ENCODE measurements around the gene USP49. TPM values are rescaled to one million over a fixed set of nuclear protein-coding genes. Genes with fewer than 3 reads are reported as not detected.

Gene USP49
- total and polyA plus RNA-seq, 10 of the 15 experiments (the other 5 are each of a cell fraction or from before 2014, with no cell fraction given), result 1.0 to 7.7 (median 4.3) TPM

- in situ Hi-C loops (cut with MboI) (no loop called here), intact Hi-C loops (cut with micrococcal nuclease; ENCODE audit: unreplicated experiment) (loop anchor here (2.0 to 5.0 kb wide), 3 partner anchors 43 to 410 kb away; partner anchors contain the start of gene TFEB)
- Histone ChIP-seq H3K4me2 (ENCODE audit: control insufficient read depth, insufficient read depth) (no peak overlapping the region), H3K27me3 (replicated peaks in 1 of 2; ENCODE audit: control insufficient read depth in 2 of 2, insufficient read depth in 2 of 2, low read length in 1 of 2) (no peaks in the 10 kb centered on the region), H3K9ac (ENCODE audit: control insufficient read depth, insufficient read depth, low read length) (no peak overlapping the region), H3K4me3 (no peak overlapping the region), H4K20me1 (ENCODE audit: control insufficient read depth, insufficient read depth) (no peaks in the 10 kb centered on the region), H3K9me3 (replicated peaks; ENCODE audit: control insufficient read depth, insufficient read depth, low read length) (no peaks in the 10 kb centered on the region), H3K4me1 (ENCODE audit: control insufficient read depth, insufficient read depth, low read length) (peaks cover 13% of the 10 kb centered on the region), H3K79me2 (ENCODE audit: control insufficient read depth, insufficient read depth, low read length) (no peaks in the 10 kb centered on the region), H3K36me3 (ENCODE audit: control insufficient read depth in 2 of 2, insufficient read depth in 2 of 2, low read length in 1 of 2) (peaks cover 0 to 3% of the 10 kb centered on the region in 2 experiments; a peak in 1 of 4 replicates), H3K27ac (ENCODE audit: control insufficient read depth, insufficient read depth) (no peak overlapping the region), H2AFZ (ENCODE audit: control insufficient read depth, low read depth, low read length) (no peak overlapping the region)
- ChIA-PET POLR2A (interaction anchor here (0.5 kb wide), 1 partner anchor 87 kb away, joined by 3 read pairs; no protein-coding TSS in a partner anchor), CTCF (interaction anchor here (0.6 to 4.7 kb wide), 10 partner anchors 9 to 471 kb away, joined by 3 to 38 read pairs (median 4); partner anchors contain the start of genes BYSL, MED20 and TOMM6), RAD21 (ENCODE audit: unreplicated experiment) (interaction anchor here (1.2 to 3.2 kb wide), 4 partner anchors 9 to 267 kb away, joined by 3 to 8 read pairs (median 5); no protein-coding TSS in a partner anchor), SMC1A (ENCODE audit: uncharacterized antibody, unreplicated experiment) (interaction anchor here (0.7 to 2.9 kb wide), 7 partner anchors 48 to 269 kb away, joined by 3 to 13 read pairs (median 4); partner anchors contain the start of genes BYSL and MED20)
- WGBS (ENCODE audit: insufficient coverage, insufficient replicate concordance, low lambda C conversion rate, missing lambda C conversion rate), result 81% methylated on average over 5 of the region's 5 CpGs
- no peak for ATAC-seq
- no peak for FAIRE-seq
- no peak for DNase-seq (ENCODE audit: low read depth, low spot score)
- no TSS peak for BruUV-seq (replicated peaks)
- no peak for TF ChIP-seq JUND (IDR thresholded peaks at IDR 0.05; ENCODE audit: low read depth, low read length)
- TF ChIP-seq SREBF2 (IDR thresholded peaks at IDR 0.05; ENCODE audit: low read length), result no peak
- TF ChIP-seq TCF12 (IDR thresholded peaks at IDR 0.05; ENCODE audit: low read depth, low read length), result no peak
- TF ChIP-seq, protein P1, sequence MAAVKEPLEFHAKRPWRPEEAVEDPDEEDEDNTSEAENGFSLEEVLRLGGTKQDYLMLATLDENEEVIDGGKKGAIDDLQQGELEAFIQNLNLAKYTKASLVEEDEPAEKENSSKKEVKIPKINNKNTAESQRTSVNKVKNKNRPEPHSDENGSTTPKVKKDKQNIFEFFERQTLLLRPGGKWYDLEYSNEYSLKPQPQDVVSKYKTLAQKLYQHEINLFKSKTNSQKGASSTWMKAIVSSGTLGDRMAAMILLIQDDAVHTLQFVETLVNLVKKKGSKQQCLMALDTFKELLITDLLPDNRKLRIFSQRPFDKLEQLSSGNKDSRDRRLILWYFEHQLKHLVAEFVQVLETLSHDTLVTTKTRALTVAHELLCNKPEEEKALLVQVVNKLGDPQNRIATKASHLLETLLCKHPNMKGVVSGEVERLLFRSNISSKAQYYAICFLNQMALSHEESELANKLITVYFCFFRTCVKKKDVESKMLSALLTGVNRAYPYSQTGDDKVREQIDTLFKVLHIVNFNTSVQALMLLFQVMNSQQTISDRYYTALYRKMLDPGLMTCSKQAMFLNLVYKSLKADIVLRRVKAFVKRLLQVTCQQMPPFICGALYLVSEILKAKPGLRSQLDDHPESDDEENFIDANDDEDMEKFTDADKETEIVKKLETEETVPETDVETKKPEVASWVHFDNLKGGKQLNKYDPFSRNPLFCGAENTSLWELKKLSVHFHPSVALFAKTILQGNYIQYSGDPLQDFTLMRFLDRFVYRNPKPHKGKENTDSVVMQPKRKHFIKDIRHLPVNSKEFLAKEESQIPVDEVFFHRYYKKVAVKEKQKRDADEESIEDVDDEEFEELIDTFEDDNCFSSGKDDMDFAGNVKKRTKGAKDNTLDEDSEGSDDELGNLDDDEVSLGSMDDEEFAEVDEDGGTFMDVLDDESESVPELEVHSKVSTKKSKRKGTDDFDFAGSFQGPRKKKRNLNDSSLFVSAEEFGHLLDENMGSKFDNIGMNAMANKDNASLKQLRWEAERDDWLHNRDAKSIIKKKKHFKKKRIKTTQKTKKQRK (IDR thresholded peaks at IDR 0.05; ENCODE audit: low read depth, low read length), result no peak
- TF ChIP-seq BCL11A (IDR thresholded peaks at IDR 0.05; ENCODE audit: low read depth, low read length), result no peak
- no peak for TF ChIP-seq CBX5 (IDR thresholded peaks at IDR 0.05; ENCODE audit: low read depth)
- TF ChIP-seq TAF1 (IDR thresholded peaks at IDR 0.05; ENCODE audit: borderline replicate concordance, low read depth, low read length), result no peak
- TF ChIP-seq ZBTB4 (CRISPR knock-in tag; IDR thresholded peaks at IDR 0.05), result no peak
- TF ChIP-seq, protein P2, sequence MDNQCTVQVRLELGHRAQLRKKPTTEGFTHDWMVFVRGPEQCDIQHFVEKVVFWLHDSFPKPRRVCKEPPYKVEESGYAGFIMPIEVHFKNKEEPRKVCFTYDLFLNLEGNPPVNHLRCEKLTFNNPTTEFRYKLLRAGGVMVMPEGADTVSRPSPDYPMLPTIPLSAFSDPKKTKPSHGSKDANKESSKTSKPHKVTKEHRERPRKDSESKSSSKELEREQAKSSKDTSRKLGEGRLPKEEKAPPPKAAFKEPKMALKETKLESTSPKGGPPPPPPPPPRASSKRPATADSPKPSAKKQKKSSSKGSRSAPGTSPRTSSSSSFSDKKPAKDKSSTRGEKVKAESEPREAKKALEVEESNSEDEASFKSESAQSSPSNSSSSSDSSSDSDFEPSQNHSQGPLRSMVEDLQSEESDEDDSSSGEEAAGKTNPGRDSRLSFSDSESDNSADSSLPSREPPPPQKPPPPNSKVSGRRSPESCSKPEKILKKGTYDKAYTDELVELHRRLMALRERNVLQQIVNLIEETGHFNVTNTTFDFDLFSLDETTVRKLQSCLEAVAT (IDR thresholded peaks at IDR 0.05), result no peak
- TF ChIP-seq SREBF1 (IDR thresholded peaks at IDR 0.05; ENCODE audit: low read length), result no peak
- TF ChIP-seq, protein P3, sequence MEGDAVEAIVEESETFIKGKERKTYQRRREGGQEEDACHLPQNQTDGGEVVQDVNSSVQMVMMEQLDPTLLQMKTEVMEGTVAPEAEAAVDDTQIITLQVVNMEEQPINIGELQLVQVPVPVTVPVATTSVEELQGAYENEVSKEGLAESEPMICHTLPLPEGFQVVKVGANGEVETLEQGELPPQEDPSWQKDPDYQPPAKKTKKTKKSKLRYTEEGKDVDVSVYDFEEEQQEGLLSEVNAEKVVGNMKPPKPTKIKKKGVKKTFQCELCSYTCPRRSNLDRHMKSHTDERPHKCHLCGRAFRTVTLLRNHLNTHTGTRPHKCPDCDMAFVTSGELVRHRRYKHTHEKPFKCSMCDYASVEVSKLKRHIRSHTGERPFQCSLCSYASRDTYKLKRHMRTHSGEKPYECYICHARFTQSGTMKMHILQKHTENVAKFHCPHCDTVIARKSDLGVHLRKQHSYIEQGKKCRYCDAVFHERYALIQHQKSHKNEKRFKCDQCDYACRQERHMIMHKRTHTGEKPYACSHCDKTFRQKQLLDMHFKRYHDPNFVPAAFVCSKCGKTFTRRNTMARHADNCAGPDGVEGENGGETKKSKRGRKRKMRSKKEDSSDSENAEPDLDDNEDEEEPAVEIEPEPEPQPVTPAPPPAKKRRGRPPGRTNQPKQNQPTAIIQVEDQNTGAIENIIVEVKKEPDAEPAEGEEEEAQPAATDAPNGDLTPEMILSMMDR (IDR thresholded peaks at IDR 0.05 in 2 of 3, conservative IDR thresholded peaks at IDR 0.05 in 1 of 3; ENCODE audit: control insufficient read depth in 2 of 3, extremely low read depth in 1 of 3, insufficient read depth in 1 of 3, low read depth in 3 of 3, low read length in 3 of 3), result no peak
- no peak for TF ChIP-seq ZNF274 (IDR thresholded peaks at IDR 0.05; ENCODE audit: insufficient read depth, insufficient read length)
- no peak for TF ChIP-seq HDGF (IDR thresholded peaks at IDR 0.05)
Observed at GRCh38 chr6:41777551-41778285, 117.5 kb downstream of the USP49 start.

Measured in GM12878 (cell line).